Measurements from ENCODE around the gene C1QA. TPM values are rescaled to one million over a fixed set of nuclear protein-coding genes. Genes with fewer than 3 reads are reported as not detected.

The C1QA gene
- total RNA-seq, 1 donor, result not detected

- DNase-seq (ENCODE audit: low read depth), result no peak
- TF ChIP-seq, protein P1, sequence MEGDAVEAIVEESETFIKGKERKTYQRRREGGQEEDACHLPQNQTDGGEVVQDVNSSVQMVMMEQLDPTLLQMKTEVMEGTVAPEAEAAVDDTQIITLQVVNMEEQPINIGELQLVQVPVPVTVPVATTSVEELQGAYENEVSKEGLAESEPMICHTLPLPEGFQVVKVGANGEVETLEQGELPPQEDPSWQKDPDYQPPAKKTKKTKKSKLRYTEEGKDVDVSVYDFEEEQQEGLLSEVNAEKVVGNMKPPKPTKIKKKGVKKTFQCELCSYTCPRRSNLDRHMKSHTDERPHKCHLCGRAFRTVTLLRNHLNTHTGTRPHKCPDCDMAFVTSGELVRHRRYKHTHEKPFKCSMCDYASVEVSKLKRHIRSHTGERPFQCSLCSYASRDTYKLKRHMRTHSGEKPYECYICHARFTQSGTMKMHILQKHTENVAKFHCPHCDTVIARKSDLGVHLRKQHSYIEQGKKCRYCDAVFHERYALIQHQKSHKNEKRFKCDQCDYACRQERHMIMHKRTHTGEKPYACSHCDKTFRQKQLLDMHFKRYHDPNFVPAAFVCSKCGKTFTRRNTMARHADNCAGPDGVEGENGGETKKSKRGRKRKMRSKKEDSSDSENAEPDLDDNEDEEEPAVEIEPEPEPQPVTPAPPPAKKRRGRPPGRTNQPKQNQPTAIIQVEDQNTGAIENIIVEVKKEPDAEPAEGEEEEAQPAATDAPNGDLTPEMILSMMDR (IDR thresholded peaks at IDR 0.05; ENCODE audit: insufficient read depth, low read length), result no peak
- H3K4me3 ChIP-seq (ENCODE audit: low read depth, low read length), result no peak overlapping the region
Measured at GRCh38 chr1:22594396-22594795, 42.0 kb upstream of the C1QA start.

- TF ChIP-seq, protein P1 (IDR thresholded peaks at IDR 0.05; ENCODE audit: insufficient read depth, low read length), result no peak
- H3K4me3 ChIP-seq (ENCODE audit: low read depth, low read length), result no peak overlapping the region
- DNase-seq (ENCODE audit: low read depth), result no peak
Measured at GRCh38 chr1:22595108-22595507, 41.3 kb upstream of the C1QA start.

- H3K4me3 ChIP-seq (ENCODE audit: low read depth, low read length), result no peak overlapping the region
- TF ChIP-seq, protein P1 (IDR thresholded peaks at IDR 0.05; ENCODE audit: insufficient read depth, low read length), result no peak
- no peak for DNase-seq (ENCODE audit: low read depth)
Measured at GRCh38 chr1:22597301-22597965, 39.0 kb upstream of the C1QA start.

DNA sequence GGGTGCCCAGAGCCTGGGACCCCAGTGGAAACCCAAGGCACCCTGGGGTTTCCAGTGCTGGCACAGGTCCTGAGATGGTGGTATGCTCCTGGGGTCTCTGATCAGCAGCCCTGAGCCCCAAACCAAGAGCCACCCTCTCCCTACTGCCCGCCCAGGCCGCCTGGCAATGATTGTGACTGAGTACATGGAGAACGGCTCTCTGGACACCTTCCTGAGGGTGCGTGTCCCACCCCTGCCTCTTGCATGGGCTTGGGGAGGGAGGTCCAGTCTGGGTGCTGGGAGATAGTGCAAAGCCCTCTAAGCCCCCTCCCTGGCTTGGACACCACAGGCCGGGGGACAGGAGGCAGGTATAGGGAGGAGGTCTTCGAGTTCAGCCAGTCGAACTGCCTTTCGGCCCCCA is 38.4 kb upstream of the C1QA start:
- no peak for DNase-seq (ENCODE audit: low read depth)
- no peak overlapping the region for H3K4me3 ChIP-seq (ENCODE audit: low read depth, low read length)
- TF ChIP-seq, protein P1 (IDR thresholded peaks at IDR 0.05; ENCODE audit: insufficient read depth, low read length), result no peak

DNA sequence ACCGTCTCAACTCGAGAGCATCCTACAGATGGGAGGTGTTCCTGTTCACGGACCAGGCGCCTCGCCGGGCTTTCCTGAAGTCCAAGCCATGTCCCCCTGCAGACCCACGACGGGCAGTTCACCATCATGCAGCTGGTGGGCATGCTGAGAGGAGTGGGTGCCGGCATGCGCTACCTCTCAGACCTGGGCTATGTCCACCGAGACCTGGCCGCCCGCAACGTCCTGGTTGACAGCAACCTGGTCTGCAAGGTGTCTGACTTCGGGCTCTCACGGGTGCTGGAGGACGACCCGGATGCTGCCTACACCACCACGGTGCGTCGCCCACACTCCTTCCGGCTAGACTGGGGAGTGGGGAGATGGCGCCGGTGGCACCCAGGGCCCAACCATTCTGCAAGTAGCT is 37.7 kb upstream of the C1QA start:
- H3K4me3 ChIP-seq (ENCODE audit: low read depth, low read length), result no peak overlapping the region
- TF ChIP-seq, protein P1 (IDR thresholded peaks at IDR 0.05; ENCODE audit: insufficient read depth, low read length), result no peak
- no peak for DNase-seq (ENCODE audit: low read depth)

GRCh38 chr1:22600071-22600816 is 36.2 kb upstream of the C1QA start:
- H3K4me3 ChIP-seq (ENCODE audit: low read depth, low read length), result no peak overlapping the region
- DNase-seq (ENCODE audit: low read depth), result no peak
- TF ChIP-seq, protein P1 (IDR thresholded peaks at IDR 0.05; ENCODE audit: insufficient read depth, low read length), result no peak
